ENCODE data around the gene ZNF217.
A peak's percentile ranks its signal among the peaks of the same experiment; 100 is the strongest.
"Not testable (repeated sequence)": the region's sequence is repeated elsewhere in the genome, so short reads cannot be mapped to it uniquely, and the experiment has no call there.

ZNF217 gene

GRCh38 chr20:53622247-53623133 is 28.9 kb upstream of the ZNF217 start:
- DNase-seq, result no peak

DNA sequence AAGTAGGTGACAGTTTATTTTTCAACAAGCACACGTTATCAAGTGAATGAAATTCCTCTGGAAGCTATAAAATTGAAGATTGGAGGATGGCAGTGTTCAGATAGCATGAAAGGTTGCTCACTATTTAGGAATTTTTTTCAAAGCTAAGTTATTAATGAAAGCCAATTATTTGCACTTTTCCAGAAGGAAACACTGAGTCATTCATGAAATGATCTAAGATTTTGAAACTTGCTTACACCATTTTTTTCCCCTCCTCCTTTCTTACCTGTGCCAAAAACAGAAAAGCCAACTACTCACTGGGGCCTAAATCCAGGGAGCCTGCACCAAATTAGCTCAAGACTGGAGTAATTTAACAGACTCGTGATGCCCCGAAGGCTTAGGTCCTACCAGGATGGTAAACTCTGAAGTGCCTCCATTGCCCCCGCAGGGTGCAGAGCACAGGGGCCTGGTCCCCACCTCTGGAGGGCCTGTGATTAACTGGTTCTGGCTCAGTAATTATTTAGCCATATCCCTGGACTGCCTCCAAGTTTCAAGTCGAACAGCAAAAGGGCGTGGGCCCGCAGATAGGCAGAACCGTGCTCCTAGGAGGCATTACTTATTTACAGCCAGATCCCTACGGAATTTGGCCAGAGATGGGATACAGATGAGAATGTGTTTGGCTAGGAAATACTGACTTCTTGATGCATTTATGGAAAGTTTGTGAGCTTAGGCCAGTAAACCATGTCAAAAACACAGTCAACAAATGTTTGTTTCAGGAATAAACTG is 28.0 kb upstream of the ZNF217 start:
- peak in 1 of 58 donors; percentile 14 for DNase-seq

GRCh38 chr20:53618490-53619000 is 24.9 kb upstream of the ZNF217 start:
- not testable (repeated sequence) for DNase-seq

DNA sequence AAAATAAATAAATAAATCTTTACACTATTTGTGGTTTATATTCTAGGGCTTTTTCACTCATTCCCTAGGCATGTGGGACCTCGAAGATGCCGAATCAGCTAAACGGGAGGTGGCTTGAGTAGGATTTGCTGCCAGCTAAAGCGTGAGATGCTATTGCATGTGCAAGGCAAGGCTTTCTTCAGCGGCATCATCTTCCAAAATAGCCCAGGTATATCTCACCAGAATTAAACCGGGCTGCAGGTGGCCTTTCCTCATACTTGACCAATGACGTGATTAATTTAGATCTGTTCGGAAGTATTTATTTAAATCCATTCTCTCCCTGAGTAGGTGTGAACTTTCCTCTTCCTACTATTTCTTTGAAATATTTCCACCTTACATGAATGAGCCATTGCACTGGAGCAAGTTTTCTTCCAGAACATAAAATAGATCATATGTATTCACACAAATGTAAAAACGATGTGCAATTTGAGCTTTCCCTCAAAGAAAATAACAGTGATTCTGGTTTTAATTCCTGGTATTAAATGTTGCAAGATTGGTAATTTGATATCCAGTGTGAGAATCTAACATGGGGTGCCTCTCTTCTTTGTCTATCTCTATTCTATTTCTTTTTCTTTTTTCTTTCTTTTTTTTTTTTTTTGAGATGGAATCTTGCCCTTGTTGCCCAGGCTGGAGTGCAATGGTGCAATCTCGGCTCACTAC is 24.3 kb upstream of the ZNF217 start:
- no peak for DNase-seq

DNA sequence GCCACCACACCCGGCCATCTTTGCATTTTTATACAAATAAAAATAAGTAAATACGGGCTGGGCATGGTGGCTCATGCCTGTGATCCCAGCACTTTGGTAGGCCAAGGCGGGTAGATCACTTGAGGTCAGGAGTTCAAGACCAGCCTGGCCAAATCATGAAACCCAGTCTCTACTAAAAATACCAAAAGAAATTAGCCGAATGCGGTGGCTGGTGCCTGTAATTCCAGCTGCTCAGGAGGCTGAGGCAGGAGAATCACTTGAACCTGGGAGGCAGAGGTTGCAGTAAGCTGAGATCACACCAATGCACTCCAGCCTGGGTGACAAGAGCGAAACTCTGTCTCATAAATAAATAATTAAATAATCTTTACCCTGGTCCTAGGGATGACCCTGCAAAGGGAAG is 22.9 kb upstream of the ZNF217 start:
- DNase-seq, result not testable (repeated sequence)

- DNase-seq, result no peak
Observed at GRCh38 chr20:53613748-53614147, 20.1 kb upstream of the ZNF217 start.

DNA sequence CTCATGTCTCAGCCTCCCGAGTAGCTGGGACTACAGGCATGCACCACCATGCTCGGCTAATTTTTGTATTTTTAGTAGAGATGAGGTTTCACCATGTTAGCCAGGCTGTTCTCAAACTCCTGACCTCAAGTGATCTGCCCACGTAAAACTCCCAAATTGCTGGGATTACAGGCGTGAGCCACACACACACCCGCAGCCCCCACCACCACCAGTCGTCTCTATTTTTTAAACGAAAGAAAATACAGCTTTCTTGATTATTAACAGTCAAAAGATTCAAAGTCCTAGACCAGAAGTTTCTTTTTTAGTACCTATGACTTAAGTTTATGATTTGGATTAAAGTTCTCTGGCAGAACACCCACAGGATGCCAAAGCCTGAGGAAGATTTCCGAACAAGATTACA is 18.6 kb upstream of the ZNF217 start:
- DNase-seq, result not testable (repeated sequence)

GRCh38 chr20:53611449-53611894 is 17.8 kb upstream of the ZNF217 start:
- DNase-seq, result peak in 2 of 58 donors; percentile 30 to 34

DNA sequence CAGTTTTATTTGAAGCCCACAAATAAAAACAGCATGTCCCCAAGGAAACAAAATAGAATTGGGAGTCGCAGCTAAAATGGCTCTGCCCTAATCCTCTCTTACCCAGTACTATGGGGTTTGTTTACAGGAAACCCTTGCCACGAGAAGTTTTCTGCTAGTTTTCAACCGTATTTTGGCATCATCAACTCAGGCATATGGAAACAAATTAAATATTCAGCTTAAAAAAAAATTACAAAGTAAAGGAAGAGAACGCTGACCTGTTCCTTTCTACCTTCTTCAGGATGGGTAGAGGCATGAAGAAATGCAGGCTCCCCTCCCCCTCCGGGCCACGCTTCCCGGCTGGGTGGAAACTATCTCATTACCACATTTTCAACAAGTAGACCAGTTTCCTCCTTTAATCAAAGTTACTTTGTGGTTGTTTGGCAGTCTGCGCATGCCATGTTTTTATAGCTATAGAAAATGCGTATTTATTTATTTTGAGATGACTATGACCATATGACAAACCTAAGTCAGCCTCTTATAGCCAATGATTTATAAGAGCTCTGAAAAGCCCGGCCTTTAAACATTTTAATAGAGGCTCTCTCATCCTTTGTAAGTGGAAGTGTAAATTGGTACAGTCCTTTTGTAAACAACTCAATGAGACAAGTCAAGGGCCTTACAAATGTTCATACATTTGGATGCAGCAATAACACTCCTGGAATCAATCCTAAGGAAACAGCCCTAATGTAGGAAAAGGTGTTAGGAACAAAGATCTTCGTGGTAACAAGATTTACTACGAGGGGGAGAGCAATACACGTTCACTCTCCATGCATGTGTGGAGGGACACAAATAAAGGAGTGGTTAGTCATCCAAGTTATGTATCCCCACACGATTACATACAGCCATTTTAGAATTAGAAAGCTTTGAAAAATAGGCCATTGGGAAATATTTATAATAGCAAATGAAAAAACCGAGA is 16.1 kb upstream of the ZNF217 start:
- peak in 3 of 58 donors; percentile 1 to 5 (median 3) for DNase-seq

GRCh38 chr20:53608456-53609452 is 15.1 kb upstream of the ZNF217 start:
- no peak for DNase-seq

GRCh38 chr20:53608071-53608455 is 14.4 kb upstream of the ZNF217 start:
- no peak for DNase-seq

GRCh38 chr20:53606364-53606985 is 12.8 kb upstream of the ZNF217 start:
- no peak for DNase-seq

GRCh38 chr20:53605401-53605800 is 11.8 kb upstream of the ZNF217 start:
- DNase-seq, result not testable (repeated sequence)

GRCh38 chr20:53604846-53605245 is 11.2 kb upstream of the ZNF217 start:
- not testable (repeated sequence) for DNase-seq

- no peak for DNase-seq
Observed at GRCh38 chr20:53602661-53603060, 9.0 kb upstream of the ZNF217 start.

GRCh38 chr20:53599910-53600632 is 6.4 kb upstream of the ZNF217 start:
- DNase-seq, result no peak

GRCh38 chr20:53599378-53599777 is 5.7 kb upstream of the ZNF217 start:
- no peak for DNase-seq

DNA sequence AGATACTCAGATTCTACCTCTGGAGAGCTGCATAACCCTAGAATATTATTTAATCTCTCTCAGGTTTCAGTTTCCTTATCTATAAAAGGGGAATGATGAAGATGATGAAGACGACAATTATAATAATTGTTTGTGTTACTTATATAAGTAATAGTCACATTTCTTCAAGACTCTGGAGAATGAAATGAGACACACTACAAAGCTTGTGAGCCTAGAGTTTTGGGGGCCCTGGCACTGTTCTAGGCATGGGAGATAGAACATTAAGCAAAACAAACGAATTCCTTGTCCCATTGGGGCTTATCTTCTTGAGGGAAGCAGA is 5.4 kb upstream of the ZNF217 start:
- DNase-seq, result no peak
